Measurements from ENCODE around the gene KRT79. TPM values are rescaled to one million over a fixed set of nuclear protein-coding genes. Genes with fewer than 3 reads are reported as not detected.

Gene KRT79
- total and polyA plus RNA-seq, 7 donors: 0.03 to 0.05 TPM; not detected in 5

- Histone ChIP-seq H3K4me3 (no peak overlapping the region), H3K27me3 (ENCODE audit: insufficient read depth in 3 of 3, low read length in 2 of 3) (peaks cover 0 to under 1% (median 0%) of the 10 kb centered on the region in 3 donors), H3K27ac (no peak overlapping the region), H3K9me3 (no peaks in the 10 kb centered on the region), H3K4me1 (no peaks in the 10 kb centered on the region), H3K36me3 (ENCODE audit: insufficient read depth in 1 of 2, low read depth in 1 of 2) (no peaks in the 10 kb centered on the region)
- ATAC-seq (no peak), DNase-seq (no peak)
- intact Hi-C loops (cut with DNase I): no loop called here
- 47 to 67% (median 58%) methylated on average over 6 of the region's 6 CpGs for WGBS, 3 donors
- no peak for TF ChIP-seq CTCF (IDR thresholded peaks at IDR 0.05)
Measured at GRCh38 chr12:52802442-52802841, 31.7 kb downstream of the KRT79 start.

GRCh38 chr12:52801773-52802172, 32.3 kb downstream of the KRT79 start:
- no peak overlapping the region for H3K27ac ChIP-seq
- no peak for ATAC-seq
- no peaks in the 10 kb centered on the region for H3K4me1 ChIP-seq
- no peaks in the 10 kb centered on the region for H3K9me3 ChIP-seq
- WGBS, 3 donors: 61 to 71% (median 62%) methylated on average over 3 of the region's 3 CpGs
- H3K27me3 ChIP-seq (ENCODE audit: insufficient read depth in 3 of 3, low read length in 2 of 3): no peaks in the 10 kb centered on the region
- no peaks in the 10 kb centered on the region for H3K36me3 ChIP-seq (ENCODE audit: insufficient read depth in 1 of 2, low read depth in 1 of 2)
- no peak overlapping the region for H3K4me3 ChIP-seq
- DNase-seq: no peak
- no peak for TF ChIP-seq CTCF (IDR thresholded peaks at IDR 0.05)
- intact Hi-C loops (cut with DNase I): no loop called here

- no peaks in the 10 kb centered on the region for H3K4me1 ChIP-seq
- no peak overlapping the region for H3K27ac ChIP-seq
- no peaks in the 10 kb centered on the region for H3K9me3 ChIP-seq
- no peaks in the 10 kb centered on the region for H3K27me3 ChIP-seq (ENCODE audit: insufficient read depth in 3 of 3, low read length in 2 of 3)
- H3K4me3 ChIP-seq: no peak overlapping the region
- no peaks in the 10 kb centered on the region for H3K36me3 ChIP-seq (ENCODE audit: insufficient read depth in 1 of 2, low read depth in 1 of 2)
- ATAC-seq (no peak), DNase-seq (no peak)
- TF ChIP-seq CTCF (IDR thresholded peaks at IDR 0.05): no peak
- 85 to 91% (median 91%) methylated on average over 1 of the region's 1 CpG for WGBS, 3 donors
- intact Hi-C loops (cut with DNase I): no loop called here
Measured at GRCh38 chr12:52800259-52800917, 33.7 kb downstream of the KRT79 start.

GRCh38 chr12:52799505-52800211, 34.5 kb downstream of the KRT79 start:
- no peak for DNase-seq
- no peaks in the 10 kb centered on the region for H3K27me3 ChIP-seq (ENCODE audit: insufficient read depth in 3 of 3, low read length in 2 of 3)
- intact Hi-C loops (cut with DNase I): no loop called here
- no peak overlapping the region for H3K4me3 ChIP-seq
- no peaks in the 10 kb centered on the region for H3K4me1 ChIP-seq
- no peak overlapping the region for H3K27ac ChIP-seq
- no peak for TF ChIP-seq CTCF (IDR thresholded peaks at IDR 0.05)
- no peaks in the 10 kb centered on the region for H3K9me3 ChIP-seq
- WGBS, 3 donors: 68 to 74% (median 72%) methylated on average over 5 of the region's 5 CpGs
- no peak for ATAC-seq
- H3K36me3 ChIP-seq (ENCODE audit: insufficient read depth in 1 of 2, low read depth in 1 of 2): no peaks in the 10 kb centered on the region

Measured in psoas muscle (tissue), 8 donors.